ENCODE results near the gene PAX4. TPM values are rescaled to one million over a fixed set of nuclear protein-coding genes. Genes with fewer than 3 reads are reported as not detected.

Gene PAX4
- polyA plus RNA-seq, 1 experiment: not detected

DNA sequence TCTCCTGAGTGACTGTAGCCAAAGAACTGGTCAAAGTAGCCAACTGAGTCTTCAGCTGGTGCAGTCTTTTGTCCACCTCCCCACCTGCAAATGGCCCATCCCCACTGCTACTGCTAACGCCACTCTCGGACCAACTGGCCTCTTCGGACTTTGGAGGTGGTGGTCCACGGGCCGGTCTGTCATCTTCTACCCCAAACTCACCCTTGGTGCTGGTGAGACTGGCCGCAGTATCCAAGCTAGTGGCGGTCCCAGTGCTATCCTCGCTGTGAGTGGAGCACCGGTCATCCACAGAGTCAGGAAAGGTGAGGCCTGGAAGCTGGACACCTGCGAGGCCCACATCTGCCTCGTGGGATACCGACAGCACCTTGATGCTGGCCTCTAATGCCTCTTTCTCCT, 33.3 kb downstream of the PAX4 start:
- no peak for TF ChIP-seq CTCF (IDR thresholded peaks at IDR 0.05; ENCODE audit: insufficient read depth, low read depth, low read length)
- DNase-seq (ENCODE audit: low read depth): no peak
- POLR2A ChIA-PET: no interaction called here
- Histone ChIP-seq H3K27me3 (ENCODE audit: control insufficient read depth, insufficient read depth, low read length) (no peaks in the 10 kb centered on the region), H3K36me3 (ENCODE audit: control insufficient read depth, insufficient read depth, low read length) (peaks cover 15% of the 10 kb centered on the region), H3K4me3 (ENCODE audit: low read depth, low read length) (peak overlapping the region; percentile 81)
- CTCF ChIA-PET: interaction anchor here (0.6 kb wide), 1 partner anchor 8 kb away, joined by 3 read pairs; no protein-coding TSS in a partner anchor

DNA sequence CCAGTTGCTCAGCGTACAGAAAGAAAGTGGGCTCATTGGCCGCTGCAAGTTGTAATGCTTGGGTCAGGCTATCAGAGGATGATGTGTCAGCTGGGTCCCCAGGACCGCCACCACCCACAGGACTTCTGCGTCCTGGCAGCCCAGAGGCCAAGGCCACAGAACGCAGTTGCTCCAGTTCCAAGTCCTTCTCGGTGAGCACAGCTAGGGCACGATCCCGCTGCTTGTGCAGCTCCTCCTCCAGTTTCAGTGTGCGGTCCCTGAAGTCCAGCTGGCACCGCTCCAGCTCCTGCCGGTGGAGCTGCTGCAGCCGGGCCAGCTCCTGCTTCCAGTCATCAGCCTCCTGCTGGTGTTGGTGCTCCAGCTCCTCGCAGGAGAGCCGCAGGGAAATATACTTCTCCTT, 35.6 kb downstream of the PAX4 start:
- no peak for TF ChIP-seq CTCF (IDR thresholded peaks at IDR 0.05; ENCODE audit: insufficient read depth, low read depth, low read length)
- Histone ChIP-seq H3K4me3 (ENCODE audit: low read depth, low read length) (no peak overlapping the region), H3K27me3 (ENCODE audit: control insufficient read depth, insufficient read depth, low read length) (no peaks in the 10 kb centered on the region), H3K36me3 (ENCODE audit: control insufficient read depth, insufficient read depth, low read length) (peaks cover 15% of the 10 kb centered on the region)
- CTCF ChIA-PET: no interaction called here
- no peak for DNase-seq (ENCODE audit: low read depth)
- POLR2A ChIA-PET: no interaction called here

GRCh38 chr7:127581716-127582115, 36.2 kb downstream of the PAX4 start:
- POLR2A ChIA-PET: no interaction called here
- TF ChIP-seq CTCF (IDR thresholded peaks at IDR 0.05; ENCODE audit: insufficient read depth, low read depth, low read length): no peak
- CTCF ChIA-PET: no interaction called here
- Histone ChIP-seq H3K27me3 (ENCODE audit: control insufficient read depth, insufficient read depth, low read length) (no peaks in the 10 kb centered on the region), H3K36me3 (ENCODE audit: control insufficient read depth, insufficient read depth, low read length) (peaks cover 15% of the 10 kb centered on the region), H3K4me3 (ENCODE audit: low read depth, low read length) (no peak overlapping the region)
- no peak for DNase-seq (ENCODE audit: low read depth)

DNA sequence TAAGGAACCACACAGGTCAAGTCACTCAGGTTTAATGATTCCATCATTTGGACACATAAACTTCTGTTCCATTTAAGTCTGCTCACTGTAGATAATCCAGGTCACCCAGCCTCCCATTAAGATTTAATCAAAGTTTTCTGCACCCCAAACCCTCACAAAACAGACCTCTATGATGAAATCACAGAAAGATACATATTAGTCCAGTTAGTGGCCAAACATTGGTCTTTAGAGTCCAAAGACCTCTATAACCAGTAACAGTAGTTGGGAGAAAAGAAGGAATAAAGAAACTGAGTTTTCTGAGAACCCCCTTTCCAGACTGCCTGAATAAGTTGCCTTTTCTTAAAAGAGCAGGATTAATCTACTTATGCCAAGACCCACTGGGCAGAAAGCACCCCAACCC, 37.3 kb downstream of the PAX4 start:
- no peaks in the 10 kb centered on the region for H3K27me3 ChIP-seq (ENCODE audit: control insufficient read depth, insufficient read depth, low read length)
- ChIA-PET POLR2A (no interaction called here), CTCF (interaction anchor here (0.8 kb wide), 1 partner anchor 128 kb away, joined by 3 read pairs; no protein-coding TSS in a partner anchor)
- no peak for TF ChIP-seq CTCF (IDR thresholded peaks at IDR 0.05; ENCODE audit: insufficient read depth, low read depth, low read length)
- H3K4me3 ChIP-seq (ENCODE audit: low read depth, low read length): no peak overlapping the region
- H3K36me3 ChIP-seq (ENCODE audit: control insufficient read depth, insufficient read depth, low read length): peaks cover 15% of the 10 kb centered on the region
- no peak for DNase-seq (ENCODE audit: low read depth)

- CTCF ChIA-PET: interaction anchor here (0.6 to 0.9 kb wide), 3 partner anchors 10 to 15 kb away, joined by 3 to 5 read pairs (median 3); no protein-coding TSS in a partner anchor
- POLR2A ChIA-PET: no interaction called here
- peaks cover 16% of the 10 kb centered on the region for H3K36me3 ChIP-seq (ENCODE audit: control insufficient read depth, insufficient read depth, low read length)
- H3K4me3 ChIP-seq (ENCODE audit: low read depth, low read length): no peak overlapping the region
- TF ChIP-seq CTCF (IDR thresholded peaks at IDR 0.05; ENCODE audit: insufficient read depth, low read depth, low read length): no peak
- DNase-seq (ENCODE audit: low read depth): no peak
- no peaks in the 10 kb centered on the region for H3K27me3 ChIP-seq (ENCODE audit: control insufficient read depth, insufficient read depth, low read length)
Observed at GRCh38 chr7:127578711-127579275, 39.1 kb downstream of the PAX4 start.
